ENCODE measurements around the gene GPRIN1. TPM values are rescaled to one million over a fixed set of nuclear protein-coding genes. Genes with fewer than 3 reads are reported as not detected.
A peak's percentile ranks its signal among the peaks of the same experiment; 100 is the strongest.

The GPRIN1 gene
- total RNA-seq, 1 donor from 2014 or later = 2.1 TPM

DNA sequence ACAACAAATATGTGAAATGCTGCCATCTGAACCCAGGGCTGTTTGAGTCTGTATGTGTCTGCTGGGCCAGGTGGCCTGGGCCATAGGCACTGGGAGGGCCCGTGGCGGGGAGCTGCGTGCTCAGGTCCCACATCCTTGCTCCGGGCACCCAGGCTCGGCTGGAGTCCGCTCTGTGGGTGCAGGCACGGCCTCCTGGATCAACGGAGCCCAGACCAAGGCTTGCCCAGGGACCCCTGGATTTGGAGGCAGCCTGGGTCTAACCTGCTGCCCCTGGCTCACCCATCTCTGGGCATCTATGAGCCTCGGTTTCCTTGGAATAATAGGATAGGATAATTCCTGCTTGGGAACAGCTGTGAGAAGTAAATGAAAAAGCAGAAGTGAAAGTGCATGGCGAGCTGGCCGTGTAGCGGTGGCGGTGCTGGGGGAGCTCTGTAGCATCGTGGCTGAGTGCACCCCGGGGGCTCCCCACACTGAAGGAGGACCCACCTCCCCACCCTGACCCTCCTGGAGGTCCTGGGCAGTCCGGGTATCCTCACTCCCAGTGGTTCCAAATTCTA is 59.6 kb downstream of the GPRIN1 start:
- Mint-ChIP-seq H3K27me3 (ENCODE audit: low read depth) (peaks cover 8% of the 10 kb centered on the region), H3K27ac (ENCODE audit: unreplicated experiment) (no peak overlapping the region), H3K9me3 (ENCODE audit: low read depth) (no peaks in the 10 kb centered on the region), H3K4me3 (ENCODE audit: unreplicated experiment) (no peak overlapping the region), H3K4me1 (ENCODE audit: low read depth) (peaks cover 6% of the 10 kb centered on the region), H3K36me3 (ENCODE audit: low read depth) (no peaks in the 10 kb centered on the region)
- DNase-seq (ENCODE audit: low spot score) = peak; percentile 90
- TF ChIP-seq, protein P1, sequence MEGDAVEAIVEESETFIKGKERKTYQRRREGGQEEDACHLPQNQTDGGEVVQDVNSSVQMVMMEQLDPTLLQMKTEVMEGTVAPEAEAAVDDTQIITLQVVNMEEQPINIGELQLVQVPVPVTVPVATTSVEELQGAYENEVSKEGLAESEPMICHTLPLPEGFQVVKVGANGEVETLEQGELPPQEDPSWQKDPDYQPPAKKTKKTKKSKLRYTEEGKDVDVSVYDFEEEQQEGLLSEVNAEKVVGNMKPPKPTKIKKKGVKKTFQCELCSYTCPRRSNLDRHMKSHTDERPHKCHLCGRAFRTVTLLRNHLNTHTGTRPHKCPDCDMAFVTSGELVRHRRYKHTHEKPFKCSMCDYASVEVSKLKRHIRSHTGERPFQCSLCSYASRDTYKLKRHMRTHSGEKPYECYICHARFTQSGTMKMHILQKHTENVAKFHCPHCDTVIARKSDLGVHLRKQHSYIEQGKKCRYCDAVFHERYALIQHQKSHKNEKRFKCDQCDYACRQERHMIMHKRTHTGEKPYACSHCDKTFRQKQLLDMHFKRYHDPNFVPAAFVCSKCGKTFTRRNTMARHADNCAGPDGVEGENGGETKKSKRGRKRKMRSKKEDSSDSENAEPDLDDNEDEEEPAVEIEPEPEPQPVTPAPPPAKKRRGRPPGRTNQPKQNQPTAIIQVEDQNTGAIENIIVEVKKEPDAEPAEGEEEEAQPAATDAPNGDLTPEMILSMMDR (IDR thresholded peaks at IDR 0.05) = no peak

DNA sequence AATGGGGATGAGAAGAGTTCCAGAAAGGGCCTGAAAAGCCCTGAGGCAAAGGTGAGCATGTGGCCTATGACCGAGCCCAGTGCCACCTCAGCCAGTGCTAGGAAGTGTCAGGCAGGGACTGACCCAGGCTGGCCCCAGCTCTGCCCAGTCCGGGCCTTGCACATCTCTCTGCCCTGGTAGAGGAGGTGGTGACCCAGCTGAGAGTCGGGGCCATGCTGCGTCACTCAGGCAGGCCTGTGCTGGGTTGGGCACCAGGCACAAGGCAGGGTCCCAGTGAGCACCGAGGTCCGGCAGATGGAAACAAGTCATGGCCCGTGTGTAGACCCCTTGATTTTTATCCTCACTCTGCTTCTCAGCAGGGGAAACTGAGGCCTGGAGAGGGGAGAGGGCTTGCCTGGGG is 60.1 kb downstream of the GPRIN1 start:
- no peak for DNase-seq (ENCODE audit: low spot score)
- Mint-ChIP-seq H3K36me3 (ENCODE audit: low read depth) (no peaks in the 10 kb centered on the region), H3K27ac (ENCODE audit: unreplicated experiment) (no peak overlapping the region), H3K4me1 (ENCODE audit: low read depth) (peaks cover 6% of the 10 kb centered on the region), H3K27me3 (ENCODE audit: low read depth) (peaks cover 8% of the 10 kb centered on the region), H3K9me3 (ENCODE audit: low read depth) (no peaks in the 10 kb centered on the region), H3K4me3 (ENCODE audit: unreplicated experiment) (no peak overlapping the region)
- TF ChIP-seq, protein P1 (IDR thresholded peaks at IDR 0.05) = no peak

DNA sequence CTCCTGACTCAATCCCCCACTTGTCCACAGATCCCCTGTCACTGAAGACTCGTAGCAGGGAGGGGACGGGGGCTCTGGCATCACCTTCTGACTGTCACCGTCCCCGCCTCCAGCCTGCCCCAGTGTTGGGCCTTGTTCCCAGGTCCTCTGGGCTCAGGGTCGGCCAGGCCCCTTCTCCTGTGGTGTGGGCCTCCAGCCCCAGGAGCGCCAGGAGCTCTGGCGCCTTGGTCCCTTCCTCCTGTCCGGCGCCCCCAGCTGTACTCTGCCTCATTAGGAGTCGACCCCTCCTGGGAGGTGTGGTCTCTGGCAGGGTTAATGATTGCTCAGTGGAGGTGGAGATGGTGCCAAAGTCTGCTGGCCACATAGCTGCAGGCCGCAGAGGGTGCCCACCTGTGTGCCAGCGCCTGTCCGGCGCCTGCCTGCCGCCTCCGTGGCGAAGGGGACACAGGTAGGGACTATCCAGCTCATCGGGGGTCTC is 61.0 kb downstream of the GPRIN1 start, which contains the start of gene CDHR2:
Gene CDHR2 (plus strand): TSS at position 376 of the 478 bp plus-strand sequence. CDS start 16,011 bp downstream, outside the sequence.
- Mint-ChIP-seq H3K9me3 (ENCODE audit: low read depth) (no peaks in the 10 kb centered on the region), H3K4me3 (ENCODE audit: unreplicated experiment) (no peak within 1 kb of the TSS), H3K27ac (ENCODE audit: unreplicated experiment) (no peak within 1 kb of the TSS), H3K36me3 (ENCODE audit: low read depth) (no peaks in the 10 kb centered on the region), H3K27me3 (ENCODE audit: low read depth) (peaks cover 8% of the 10 kb centered on the region), H3K4me1 (ENCODE audit: low read depth) (peaks cover 9% of the 10 kb centered on the region)
- DNase-seq (ENCODE audit: low spot score) = no peak
- TF ChIP-seq, protein P1 (IDR thresholded peaks at IDR 0.05) = no peak

DNA sequence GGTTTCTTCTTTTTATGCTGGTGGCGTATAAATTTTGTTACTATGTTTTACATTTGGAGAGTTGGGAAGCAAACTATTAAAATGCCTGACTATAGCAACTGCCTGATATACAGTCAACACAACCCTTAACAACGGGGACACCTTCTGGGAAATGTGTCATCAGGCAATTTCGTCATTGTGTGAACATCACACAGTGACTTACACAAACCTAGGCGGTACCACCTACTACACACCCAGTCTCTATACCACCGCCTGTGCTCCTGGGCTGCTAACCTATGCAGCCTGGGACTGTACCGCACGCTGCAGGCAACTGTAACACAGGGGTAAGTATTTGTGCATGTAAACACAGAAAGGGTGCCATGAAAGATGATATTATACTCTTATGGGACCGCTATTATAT is 62.2 kb downstream of the GPRIN1 start:
- Mint-ChIP-seq H3K4me1 (ENCODE audit: low read depth) (peaks cover 8% of the 10 kb centered on the region), H3K4me3 (ENCODE audit: unreplicated experiment) (no peak overlapping the region), H3K36me3 (ENCODE audit: low read depth) (no peaks in the 10 kb centered on the region), H3K9me3 (ENCODE audit: low read depth) (no peaks in the 10 kb centered on the region), H3K27ac (ENCODE audit: unreplicated experiment) (no peak overlapping the region), H3K27me3 (ENCODE audit: low read depth) (peaks cover 2% of the 10 kb centered on the region)
- TF ChIP-seq, protein P1 (IDR thresholded peaks at IDR 0.05) = no peak
- DNase-seq (ENCODE audit: low spot score) = no peak

Small RNAs within 50 kb of the gene (microRNA-seq; reads per million reads assigned to microRNA genes)
- not detected for gene MIR4281 (ENCODE audit: borderline number of aligned reads)

Other genes starting within 250 kb of the GPRIN1 start
- 89.5 to 103 TPM (median 91.5 TPM) in 3 replicates for gene KIAA1191, start 248.4 kb downstream of the GPRIN1 start, total RNA-seq
- 24.5 to 37.8 TPM (median 33.7 TPM) in 3 replicates for gene ARL10, start 244.7 kb downstream of the GPRIN1 start, total RNA-seq
- gene NOP16, start 221.6 kb downstream of the GPRIN1 start, total RNA-seq = 16.8 to 22.8 TPM (median 19.9 TPM) in 3 replicates
- gene HIGD2A, start 221.4 kb downstream of the GPRIN1 start, total RNA-seq = 70.3 to 83.5 TPM (median 74.6 TPM) in 3 replicates
- 63.8 to 85.6 TPM (median 65.3 TPM) in 3 replicates for gene CLTB, start 193.6 kb downstream of the GPRIN1 start, total RNA-seq
- 40.0 to 45.0 TPM (median 42.5 TPM) in 3 replicates for gene FAF2, start 161.8 kb downstream of the GPRIN1 start, total RNA-seq
- 21.9 to 24.7 TPM (median 24.3 TPM) in 3 replicates for gene RNF44, start 72.8 kb downstream of the GPRIN1 start, total RNA-seq
- 0.40 to 1.5 TPM (median 0.46 TPM) in 3 replicates for gene CDHR2, start 60.8 kb downstream of the GPRIN1 start, total RNA-seq
- gene SNCB, start 20.4 kb upstream of the GPRIN1 start, total RNA-seq = 0.45 to 0.95 TPM in 2 of 3 replicates, not detected in the other
- not detected in 3 replicates for gene EIF4E1B, start 20.5 kb upstream of the GPRIN1 start, total RNA-seq
- gene TSPAN17, start 37.3 kb upstream of the GPRIN1 start, total RNA-seq = 40.8 to 49.8 TPM (median 48.0 TPM) in 3 replicates
- gene UNC5A, start 200.4 kb upstream of the GPRIN1 start, total RNA-seq = 0.15 to 0.18 TPM (median 0.17 TPM) in 3 replicates